ENCODE data around the gene PSAP. TPM values are rescaled to one million over a fixed set of nuclear protein-coding genes. Genes with fewer than 3 reads are reported as not detected.

The PSAP gene
- total RNA-seq, 1 donor from 2014 or later = 210 TPM

DNA sequence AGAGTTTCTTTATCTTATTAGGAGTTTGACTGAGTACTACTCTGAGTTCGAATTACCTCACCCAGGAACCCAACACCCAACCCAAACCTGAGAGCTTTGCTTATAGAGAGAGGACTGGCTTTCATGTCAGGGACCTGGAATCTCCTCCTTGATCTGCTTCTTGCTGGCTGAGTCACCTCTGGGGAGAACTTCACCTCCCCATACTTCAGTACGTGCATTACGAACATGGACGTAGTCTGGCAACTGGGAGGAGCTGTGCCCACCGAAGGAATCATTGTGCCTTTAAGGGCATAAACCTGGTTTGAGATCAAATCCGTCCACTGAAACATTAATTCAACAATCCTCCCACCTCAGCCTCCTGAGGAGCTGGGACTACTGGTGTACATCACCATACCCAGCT lies 12.2 kb upstream of the PSAP start:
- TF ChIP-seq, protein P1, sequence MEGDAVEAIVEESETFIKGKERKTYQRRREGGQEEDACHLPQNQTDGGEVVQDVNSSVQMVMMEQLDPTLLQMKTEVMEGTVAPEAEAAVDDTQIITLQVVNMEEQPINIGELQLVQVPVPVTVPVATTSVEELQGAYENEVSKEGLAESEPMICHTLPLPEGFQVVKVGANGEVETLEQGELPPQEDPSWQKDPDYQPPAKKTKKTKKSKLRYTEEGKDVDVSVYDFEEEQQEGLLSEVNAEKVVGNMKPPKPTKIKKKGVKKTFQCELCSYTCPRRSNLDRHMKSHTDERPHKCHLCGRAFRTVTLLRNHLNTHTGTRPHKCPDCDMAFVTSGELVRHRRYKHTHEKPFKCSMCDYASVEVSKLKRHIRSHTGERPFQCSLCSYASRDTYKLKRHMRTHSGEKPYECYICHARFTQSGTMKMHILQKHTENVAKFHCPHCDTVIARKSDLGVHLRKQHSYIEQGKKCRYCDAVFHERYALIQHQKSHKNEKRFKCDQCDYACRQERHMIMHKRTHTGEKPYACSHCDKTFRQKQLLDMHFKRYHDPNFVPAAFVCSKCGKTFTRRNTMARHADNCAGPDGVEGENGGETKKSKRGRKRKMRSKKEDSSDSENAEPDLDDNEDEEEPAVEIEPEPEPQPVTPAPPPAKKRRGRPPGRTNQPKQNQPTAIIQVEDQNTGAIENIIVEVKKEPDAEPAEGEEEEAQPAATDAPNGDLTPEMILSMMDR (IDR thresholded peaks at IDR 0.05) = no peak
- H3K4me1 Mint-ChIP-seq = peaks cover 30% of the 10 kb centered on the region
- DNase-seq = no peak
- ATAC-seq (ENCODE audit: low read depth) = no peak
- ChIA-PET CTCF (interaction anchor here (1.1 kb wide), 1 partner anchor 33 kb away, joined by 3 read pairs; no protein-coding TSS in a partner anchor), POLR2A (no interaction called here)
- no peak overlapping the region for H3K27ac Mint-ChIP-seq
- no peaks in the 10 kb centered on the region for H3K9me3 Mint-ChIP-seq
- no peak overlapping the region for H3K4me3 Mint-ChIP-seq
- no peaks in the 10 kb centered on the region for H3K27me3 Mint-ChIP-seq
- intact Hi-C loops (cut with micrococcal nuclease) = no loop called here
- no peaks in the 10 kb centered on the region for H3K36me3 Mint-ChIP-seq (ENCODE audit: low read depth)

DNA sequence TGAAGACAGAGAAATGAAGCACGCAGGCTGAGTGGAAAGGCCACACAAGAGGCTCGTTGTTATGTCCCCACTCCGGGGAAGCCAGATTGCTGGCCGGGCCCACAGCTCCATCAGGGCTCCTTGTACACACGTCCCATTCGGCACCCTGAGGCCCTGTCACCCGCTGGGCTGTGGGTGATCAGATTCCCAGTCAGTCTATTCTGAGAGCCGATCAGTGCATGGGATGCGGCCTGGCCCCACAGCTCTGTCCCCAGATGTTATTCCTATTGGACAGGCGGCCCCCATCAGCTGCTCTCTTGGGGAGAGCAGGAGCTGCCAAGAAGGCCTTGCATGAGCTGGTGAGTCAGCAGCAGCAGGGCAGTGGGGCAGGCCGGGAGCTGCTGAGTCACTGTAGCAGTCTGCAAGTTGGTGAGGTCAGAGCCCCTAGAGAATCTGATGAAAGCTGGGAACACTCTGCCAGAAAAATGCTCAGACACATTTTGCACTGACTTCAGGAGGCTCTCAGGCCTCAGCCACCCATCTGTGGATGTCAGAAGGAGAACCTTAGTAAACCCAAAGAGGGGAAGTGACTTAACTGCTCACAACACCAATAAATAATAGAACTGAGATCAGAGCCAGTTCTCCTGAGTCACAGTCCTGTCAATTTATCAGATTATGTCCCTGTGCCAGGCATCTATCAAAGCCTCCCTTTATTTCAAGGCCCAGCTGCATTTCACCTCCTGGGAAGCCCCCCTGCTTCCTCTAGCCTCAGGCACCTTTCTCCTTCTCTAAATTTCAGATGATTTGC lies 9.4 kb upstream of the PSAP start:
- DNase-seq (no peak), ATAC-seq (ENCODE audit: low read depth) (peak; percentile 83)
- H3K36me3 Mint-ChIP-seq (ENCODE audit: low read depth) = no peaks in the 10 kb centered on the region
- ChIA-PET POLR2A (interaction anchor here (0.9 to 4.0 kb wide), 6 partner anchors 10 to 87 kb away, joined by 4 to 40 read pairs (median 6); partner anchors contain the start of genes PSAP and VSIR), CTCF (interaction anchor here (1.3 kb wide), 1 partner anchor 35 kb away, joined by 4 read pairs; no protein-coding TSS in a partner anchor)
- no peaks in the 10 kb centered on the region for H3K27me3 Mint-ChIP-seq
- intact Hi-C loops (cut with micrococcal nuclease) = loop anchor here (1.0 to 2.0 kb wide), 2 partner anchors 9 to 18 kb away; partner anchors contain the start of gene PSAP
- peaks cover 24% of the 10 kb centered on the region for H3K4me1 Mint-ChIP-seq
- H3K9me3 Mint-ChIP-seq = no peaks in the 10 kb centered on the region
- H3K27ac Mint-ChIP-seq = peak overlapping the region; percentile 50
- TF ChIP-seq, protein P1 (IDR thresholded peaks at IDR 0.05) = no peak
- H3K4me3 Mint-ChIP-seq = peak overlapping the region; percentile 19

DNA sequence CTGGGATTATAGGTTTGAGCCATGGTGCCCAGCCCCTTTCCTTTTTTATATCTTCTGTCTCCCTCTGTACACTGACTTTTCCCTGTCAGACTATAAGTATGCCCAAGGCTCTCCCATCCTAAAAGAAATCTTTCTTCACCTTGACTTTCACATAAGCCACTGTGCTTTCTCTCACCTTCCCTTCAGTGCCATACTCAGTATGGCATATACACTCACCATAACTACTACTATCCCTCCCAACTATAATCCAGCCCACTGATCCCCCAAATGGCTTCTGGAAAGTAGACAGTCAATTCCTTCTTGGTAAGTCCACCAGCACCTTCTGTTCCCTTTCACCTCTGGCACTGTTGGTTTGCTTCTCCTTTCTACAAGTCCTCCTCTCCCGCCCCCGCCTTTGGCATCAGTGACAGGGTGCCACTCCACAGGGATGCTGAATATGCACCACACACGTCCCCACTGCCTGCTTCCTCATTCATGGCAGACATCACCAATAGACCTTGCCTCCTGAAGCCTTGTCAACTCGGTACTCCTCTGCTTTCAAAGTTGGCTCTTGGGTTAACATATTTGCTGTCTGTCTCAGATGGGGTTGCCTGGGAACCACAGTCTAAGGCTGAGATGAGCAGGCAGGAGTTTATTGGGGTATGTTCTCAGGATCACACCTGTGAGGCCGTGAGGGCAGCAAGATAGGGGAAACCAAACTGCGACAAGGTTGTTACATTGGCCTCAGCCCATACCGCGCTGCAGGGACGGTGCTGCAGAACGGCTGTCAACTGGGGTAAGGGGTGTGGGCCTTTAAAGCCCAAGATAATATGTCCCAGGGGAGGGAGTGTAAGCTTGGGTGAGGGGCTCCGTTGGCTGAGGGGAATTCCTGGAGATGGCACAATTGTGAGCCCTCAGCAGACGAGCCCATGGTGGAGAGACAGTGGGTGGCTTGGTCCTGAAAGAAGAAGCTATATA lies 7.2 kb upstream of the PSAP start:
- peak overlapping the region; percentile 5 for H3K27ac Mint-ChIP-seq
- no peaks in the 10 kb centered on the region for H3K36me3 Mint-ChIP-seq (ENCODE audit: low read depth)
- intact Hi-C loops (cut with micrococcal nuclease) = no loop called here
- no peak for DNase-seq
- ChIA-PET CTCF (interaction anchor here (1.2 kb wide), 1 partner anchor 21 kb away, joined by 3 read pairs; no protein-coding TSS in a partner anchor), POLR2A (interaction anchor here (0.8 to 4.0 kb wide), 5 partner anchors 8 to 23 kb away, joined by 3 to 40 read pairs (median 4); partner anchors contain the start of gene PSAP)
- peaks cover 25% of the 10 kb centered on the region for H3K4me1 Mint-ChIP-seq
- no peak for ATAC-seq (ENCODE audit: low read depth)
- no peak overlapping the region for H3K4me3 Mint-ChIP-seq
- no peaks in the 10 kb centered on the region for H3K9me3 Mint-ChIP-seq
- TF ChIP-seq, protein P1 (IDR thresholded peaks at IDR 0.05) = no peak
- H3K27me3 Mint-ChIP-seq = no peaks in the 10 kb centered on the region

DNA sequence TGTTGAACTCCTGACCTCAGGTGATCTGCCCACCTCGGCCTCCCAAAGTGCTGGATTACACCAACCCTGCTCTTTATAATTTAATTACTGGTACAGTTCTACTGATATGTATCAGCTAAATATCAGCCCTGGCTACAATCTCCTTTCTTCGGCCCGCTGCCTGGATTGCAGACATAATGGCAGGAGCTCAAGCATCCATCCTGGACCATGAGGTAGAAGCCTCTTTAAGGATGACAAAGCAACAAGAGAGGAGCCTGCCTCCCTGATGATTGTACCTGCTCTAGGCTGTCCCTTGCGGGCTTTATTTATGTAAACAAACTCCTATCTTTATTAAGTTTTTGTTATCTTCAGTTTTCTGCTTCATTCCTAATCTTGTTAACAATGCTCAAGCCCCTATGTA lies 5.6 kb upstream of the PSAP start:
- TF ChIP-seq, protein P1 (IDR thresholded peaks at IDR 0.05) = no peak
- ATAC-seq (ENCODE audit: low read depth) = no peak
- Mint-ChIP-seq H3K4me1 (peaks cover 38% of the 10 kb centered on the region), H3K36me3 (ENCODE audit: low read depth) (no peaks in the 10 kb centered on the region), H3K27ac (no peak overlapping the region), H3K27me3 (no peaks in the 10 kb centered on the region), H3K4me3 (no peak overlapping the region), H3K9me3 (no peaks in the 10 kb centered on the region)
- ChIA-PET POLR2A (no interaction called here), CTCF (no interaction called here)
- intact Hi-C loops (cut with micrococcal nuclease) = no loop called here
- DNase-seq = no peak

Measured in activated B cell treated with CpG ODN at 0.5 μM for 24 hours (primary cell).